ENCODE results near the gene XDH.

XDH gene

DNA sequence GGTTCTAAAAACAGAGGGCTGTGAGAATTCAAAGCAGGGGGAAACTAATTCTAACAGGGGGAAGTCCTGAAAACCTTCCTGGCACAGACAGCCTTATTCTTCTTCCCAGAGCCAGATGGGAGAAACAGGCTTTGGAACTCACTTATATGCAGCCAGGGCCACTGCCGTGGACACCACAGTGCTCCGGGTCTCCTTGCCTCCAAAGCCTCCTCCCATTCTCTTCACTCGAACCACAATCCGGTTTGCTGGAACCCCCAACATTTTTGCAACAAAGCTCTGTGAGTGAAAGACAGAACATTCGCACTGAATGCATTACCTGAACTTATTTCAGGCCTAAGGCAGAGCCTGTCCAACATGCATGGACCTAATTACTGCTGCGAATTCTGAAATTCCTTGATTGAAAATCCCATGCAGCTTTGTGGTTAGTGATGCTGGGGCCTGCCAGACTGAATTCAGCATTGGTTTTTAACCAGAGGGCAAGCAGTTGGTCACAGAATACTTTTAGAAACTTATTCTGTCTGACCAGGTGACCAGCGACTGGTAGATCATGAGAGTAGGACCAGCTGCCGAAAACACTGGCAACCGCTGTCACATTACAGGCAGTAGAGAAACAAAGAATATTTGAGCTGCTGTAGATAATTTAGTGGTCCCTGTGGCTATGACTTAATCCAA, 48.6 kb downstream of the XDH start:
- no peak for DNase-seq (ENCODE audit: low read depth, low spot score)

DNA sequence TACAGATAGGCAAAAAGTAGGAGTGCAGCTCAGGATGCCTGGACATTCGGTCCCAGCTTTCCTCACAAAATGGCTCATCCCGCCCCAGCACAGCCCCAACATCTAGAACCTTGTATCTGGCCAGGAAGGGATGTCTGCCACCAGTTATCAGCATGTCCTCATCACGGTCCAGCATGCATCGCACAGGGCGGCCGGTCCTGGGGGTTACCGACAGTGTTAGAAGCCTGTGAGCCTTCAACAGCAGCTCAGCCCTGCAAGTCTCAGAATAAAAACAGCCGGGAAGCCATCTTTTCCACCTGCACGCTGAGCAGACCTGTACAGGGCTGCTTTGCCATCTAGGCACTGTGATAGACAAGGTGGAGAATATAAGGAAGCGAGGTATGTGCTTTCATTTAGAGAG, 49.2 kb downstream of the XDH start:
- DNase-seq (ENCODE audit: low read depth, low spot score) = no peak

DNA sequence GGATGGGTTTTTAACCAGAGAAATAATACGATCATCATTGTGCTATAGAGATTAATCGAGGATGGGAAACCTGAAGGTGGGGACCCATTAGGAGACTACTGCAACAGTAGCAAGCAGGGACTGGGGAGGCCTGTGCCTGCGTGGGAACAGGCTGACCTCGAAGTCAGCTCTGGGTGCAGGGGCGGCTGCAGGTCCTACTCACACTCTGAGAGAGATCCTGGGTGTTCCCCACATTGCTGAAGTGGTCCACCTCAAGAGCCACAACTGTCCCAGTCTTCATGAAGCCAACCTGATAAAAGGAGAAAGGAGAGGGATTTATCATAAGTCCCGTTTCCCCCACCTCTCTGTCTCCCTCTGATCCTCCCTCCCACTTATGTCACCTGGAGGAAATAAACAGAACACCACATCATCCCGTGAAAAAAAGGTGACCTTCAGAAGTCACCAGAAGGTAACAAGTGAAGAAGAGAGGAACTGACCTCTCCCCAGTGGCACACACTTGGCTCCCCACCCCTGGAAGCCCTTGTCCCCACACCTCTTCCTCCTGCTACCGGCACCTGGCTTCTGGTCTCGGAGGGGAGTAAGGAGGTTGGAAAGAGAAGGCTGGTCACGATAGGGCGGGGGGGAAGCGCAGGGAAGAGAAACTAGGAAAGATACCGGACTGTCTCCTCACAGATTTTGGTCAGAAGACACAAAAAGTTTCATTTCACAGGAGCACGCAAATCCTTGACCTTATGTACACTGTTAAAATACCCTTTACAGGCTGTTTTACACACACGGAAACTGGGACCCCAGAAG, 50.4 kb downstream of the XDH start:
- DNase-seq (ENCODE audit: low read depth, low spot score) = no peak

DNA sequence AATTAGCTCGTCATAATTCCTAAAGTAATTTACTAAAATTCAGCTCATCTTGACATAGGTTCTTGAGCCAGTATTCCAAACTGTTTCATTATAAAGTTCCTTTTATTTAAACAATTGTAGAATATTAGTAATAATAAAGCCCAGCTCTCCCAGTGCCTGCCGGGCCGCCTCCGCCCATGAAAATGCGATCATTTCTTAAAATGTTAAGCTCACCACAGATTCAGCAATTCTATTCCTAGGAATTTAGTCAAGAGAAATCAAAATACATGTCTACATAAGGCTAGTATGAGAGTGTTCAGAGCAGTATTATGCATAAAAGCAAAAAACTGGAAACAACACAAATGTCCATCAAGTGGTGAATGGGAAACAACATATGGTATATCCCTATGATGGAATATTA, 52.0 kb downstream of the XDH start:
- DNase-seq (ENCODE audit: low read depth, low spot score) = no peak

DNA sequence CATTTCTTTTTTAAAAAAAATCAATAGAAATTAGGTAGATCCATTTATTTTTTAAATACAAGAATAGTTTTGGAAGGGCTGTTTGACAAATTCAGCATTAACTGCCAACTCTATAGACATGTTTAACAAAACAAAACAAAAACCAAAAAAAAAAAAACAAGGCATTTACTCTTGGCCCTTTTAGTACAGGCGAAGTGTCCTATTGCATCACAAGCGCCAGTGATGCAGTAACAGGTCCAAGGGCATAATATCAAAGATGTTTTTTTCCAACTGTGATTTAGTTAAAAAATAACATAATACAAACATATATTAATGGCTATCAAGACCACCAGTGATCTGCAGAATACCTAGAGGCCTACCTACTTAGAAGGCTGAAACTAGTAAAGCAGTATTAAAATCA, 55.3 kb downstream of the XDH start:
- DNase-seq (ENCODE audit: low read depth, low spot score) = no peak

DNA sequence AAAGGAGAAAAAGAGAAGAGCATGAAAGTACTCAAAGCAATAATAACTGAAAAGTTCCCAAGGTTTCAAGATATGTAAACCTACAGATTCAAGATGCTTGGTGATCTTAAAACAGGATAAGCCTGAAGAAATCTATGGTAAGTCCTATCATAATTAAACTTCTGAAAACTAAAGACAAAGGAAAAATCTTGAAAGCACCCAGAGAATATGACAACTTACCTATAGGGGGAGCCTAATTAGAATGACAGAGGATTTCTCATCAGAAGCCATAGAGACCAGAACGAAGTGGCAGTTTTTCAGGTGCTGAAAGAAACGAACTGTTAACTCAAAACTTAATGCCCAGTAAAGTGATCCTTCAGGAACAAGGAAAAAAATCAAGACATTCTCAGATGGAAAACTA, 59.7 kb downstream of the XDH start:
- DNase-seq (ENCODE audit: low read depth, low spot score) = no peak

DNA sequence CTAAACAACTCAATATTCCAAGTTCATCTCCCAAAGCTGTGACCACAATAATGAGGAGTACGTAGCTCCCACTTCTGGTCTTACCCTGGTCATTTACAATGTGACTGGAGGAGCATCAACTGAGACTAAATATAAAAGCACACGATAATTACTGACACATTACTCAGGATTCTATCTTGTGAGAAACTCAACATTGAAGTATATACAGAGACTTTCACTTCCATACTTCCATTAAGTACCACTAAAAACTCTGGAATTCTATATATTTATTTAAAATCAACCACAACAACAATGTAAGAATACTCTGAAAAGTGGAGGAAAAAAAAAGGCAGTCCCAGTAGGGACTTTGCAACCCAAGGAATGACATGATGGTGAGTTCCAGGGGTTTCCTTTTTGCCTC, 61.4 kb downstream of the XDH start:
- no peak for DNase-seq (ENCODE audit: low read depth, low spot score)

DNA sequence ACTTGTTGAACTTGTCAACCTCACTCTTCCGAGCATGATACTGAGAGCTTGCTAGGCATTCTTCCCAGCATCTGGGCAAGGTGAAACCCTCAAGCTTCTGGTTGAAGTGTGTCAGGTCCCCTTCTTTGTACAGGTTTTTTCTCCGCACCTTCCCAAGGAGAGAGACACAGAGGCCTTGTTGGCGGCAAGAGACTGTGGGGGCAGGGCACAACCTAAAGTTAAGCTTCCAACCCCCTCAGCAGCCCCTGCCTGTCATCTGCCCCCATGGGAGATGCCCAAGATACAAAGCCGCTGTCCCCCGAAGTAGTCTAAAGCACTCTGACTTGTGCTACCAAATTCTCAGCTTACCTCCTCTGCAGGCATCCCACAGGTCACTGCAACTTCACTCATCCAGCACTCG, 64.9 kb downstream of the XDH start:
- no peak for DNase-seq (ENCODE audit: low read depth, low spot score)

DNA sequence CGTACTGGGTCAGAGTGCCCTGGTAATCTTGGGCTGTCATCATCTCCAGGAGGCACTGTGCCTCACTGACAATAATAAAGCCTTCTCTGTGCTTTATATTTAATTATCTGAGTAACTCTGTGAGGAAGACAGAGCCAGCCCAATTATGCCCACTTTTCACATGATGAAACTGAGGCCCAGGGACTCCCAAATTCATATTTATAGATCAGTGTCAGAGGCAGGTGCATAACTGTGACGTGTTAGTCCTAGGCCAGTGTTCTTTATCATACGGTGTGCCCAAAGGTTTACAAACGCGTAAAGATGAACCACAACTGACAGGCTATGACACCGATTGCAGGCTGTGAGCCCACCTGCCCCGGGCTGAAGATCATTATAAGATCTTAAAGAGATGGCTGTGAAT, 65.4 kb downstream of the XDH start:
- no peak for DNase-seq (ENCODE audit: low read depth, low spot score)

DNA sequence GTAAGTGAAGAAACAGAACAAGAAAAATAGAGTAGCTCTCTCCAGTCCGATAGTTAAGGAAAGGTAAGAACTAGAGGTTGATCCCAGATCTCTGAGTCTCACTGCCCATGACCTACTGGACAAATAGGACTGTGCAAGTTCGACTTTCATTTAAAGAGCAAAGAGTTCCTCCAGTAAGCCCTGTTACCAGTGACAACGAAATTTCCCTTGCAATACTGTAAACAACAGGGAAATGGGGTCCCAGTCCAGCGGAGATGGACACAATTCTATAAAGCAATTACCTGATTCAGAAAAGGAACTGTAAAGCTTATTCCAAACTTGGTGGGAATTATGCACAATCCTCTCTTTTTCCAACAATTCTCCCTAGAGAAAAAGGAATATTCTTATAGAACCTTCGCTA, 65.9 kb downstream of the XDH start:
- DNase-seq (ENCODE audit: low read depth, low spot score) = no peak

DNA sequence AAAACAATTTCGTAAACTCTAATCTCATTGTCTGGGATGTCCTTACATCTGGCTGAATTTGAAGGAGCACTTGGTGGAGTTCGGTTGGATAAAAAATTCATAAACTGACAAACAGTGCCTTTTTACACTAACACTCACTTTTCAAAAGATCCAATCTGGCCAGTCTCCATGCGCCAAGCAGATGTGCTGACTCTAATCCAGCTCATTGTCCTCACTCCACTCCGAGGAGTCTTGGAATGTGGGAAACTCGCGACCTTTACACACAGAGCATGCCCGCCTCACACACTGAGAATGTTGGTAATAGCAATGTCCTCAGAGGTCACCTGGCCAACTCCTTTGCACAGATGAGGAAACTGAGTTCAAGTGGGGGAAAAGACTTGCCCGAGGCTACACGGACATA, 66.8 kb downstream of the XDH start:
- DNase-seq (ENCODE audit: low read depth, low spot score) = no peak

DNA sequence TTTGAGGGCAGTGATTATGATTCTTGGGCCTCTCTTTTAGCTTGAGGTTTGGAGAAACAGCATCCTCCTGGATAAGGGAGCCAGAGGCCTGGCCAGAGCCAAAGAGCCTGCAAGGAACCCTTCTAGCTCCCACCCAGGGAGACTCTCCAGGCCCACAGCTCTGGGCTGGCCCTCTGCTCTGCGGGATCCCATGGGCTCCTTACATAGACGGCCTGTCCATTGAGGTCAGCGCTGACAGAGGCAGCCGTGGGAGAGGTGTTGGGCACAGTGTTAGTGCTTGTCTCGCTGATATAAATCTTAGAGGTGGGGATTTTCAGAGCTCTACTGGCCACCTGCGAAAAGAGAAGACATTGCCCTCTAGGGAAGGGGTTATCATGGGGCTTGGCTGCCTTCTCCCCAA, 67.2 kb downstream of the XDH start:
- no peak for DNase-seq (ENCODE audit: low read depth, low spot score)

DNA sequence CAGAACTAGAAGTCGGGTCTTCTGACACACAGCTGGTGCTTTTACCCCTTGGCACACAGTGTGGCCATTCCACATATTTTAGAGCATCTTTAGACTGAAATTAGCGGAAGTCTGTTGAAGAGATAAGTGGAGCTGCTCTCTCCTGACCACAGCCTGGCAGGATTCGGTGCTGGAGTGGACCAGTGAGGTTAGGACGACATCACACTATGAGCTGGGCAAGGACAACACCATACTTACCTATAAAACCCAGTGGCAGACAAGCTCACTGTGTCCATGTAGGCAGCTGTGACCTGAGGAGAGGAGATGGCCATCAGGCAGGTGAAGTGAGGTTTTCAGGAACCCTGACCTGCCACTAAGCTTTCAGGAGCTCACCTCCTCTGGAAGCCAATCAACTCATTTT, 70.1 kb downstream of the XDH start:
- DNase-seq (ENCODE audit: low read depth, low spot score) = no peak

DNA sequence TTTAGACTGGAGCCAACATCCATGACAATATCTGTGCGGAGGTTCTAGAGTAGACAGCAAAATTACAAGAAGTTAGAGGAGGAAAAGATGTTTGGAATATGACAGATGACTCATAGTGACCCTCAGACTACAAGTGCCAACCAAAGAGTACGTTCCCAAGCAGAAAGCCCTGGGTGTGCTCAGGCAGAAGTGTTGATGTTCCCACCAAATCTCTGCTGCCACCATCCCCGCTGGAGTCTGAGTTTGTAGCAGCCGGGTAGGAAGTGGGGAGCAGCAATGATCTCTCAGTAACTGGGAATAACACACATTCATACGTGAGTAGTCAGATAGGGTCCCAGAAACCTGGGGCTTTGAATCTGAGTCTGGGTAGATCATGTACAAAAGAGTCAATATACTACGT, 73.2 kb downstream of the XDH start:
- DNase-seq (ENCODE audit: low read depth, low spot score) = no peak

DNA sequence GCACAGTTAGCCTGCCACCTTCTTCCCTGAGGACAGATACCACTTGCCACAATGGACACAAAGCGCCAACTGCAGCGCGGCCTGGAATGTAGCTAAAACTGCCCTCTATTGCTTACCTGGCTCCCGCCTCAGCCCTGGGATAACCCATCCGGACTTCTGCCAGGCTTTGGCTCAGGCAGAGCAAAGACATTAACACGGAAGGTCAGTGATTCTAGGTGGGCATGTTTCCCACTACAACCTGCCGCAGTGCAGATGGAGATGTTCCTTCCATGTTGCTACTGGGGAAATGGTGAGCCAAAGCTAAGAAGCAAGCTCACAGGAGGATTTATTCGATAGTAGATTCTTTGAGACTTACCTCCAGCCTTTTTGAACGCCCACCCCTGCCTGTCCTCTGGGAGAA, 74.8 kb downstream of the XDH start:
- DNase-seq (ENCODE audit: low read depth, low spot score) = no peak

DNA sequence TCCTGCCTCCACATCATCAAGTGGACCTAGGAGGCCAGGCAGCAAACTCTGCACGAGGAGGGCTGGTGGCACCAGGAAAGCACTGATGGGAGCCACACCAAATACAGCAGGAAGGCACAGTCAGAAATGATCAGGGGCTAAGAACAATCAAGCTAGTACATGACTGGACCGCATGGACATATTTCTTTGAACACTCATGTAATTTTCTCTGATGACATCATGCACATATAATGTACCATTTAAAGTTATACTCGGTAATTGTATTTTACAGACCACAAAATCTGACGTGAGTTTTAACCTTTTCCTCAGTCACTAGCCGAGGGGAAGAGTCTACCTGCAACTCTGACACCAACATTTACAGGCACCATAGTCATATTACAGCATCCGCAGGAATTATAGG, 76.7 kb downstream of the XDH start:
- DNase-seq (ENCODE audit: low read depth, low spot score) = no peak

DNA sequence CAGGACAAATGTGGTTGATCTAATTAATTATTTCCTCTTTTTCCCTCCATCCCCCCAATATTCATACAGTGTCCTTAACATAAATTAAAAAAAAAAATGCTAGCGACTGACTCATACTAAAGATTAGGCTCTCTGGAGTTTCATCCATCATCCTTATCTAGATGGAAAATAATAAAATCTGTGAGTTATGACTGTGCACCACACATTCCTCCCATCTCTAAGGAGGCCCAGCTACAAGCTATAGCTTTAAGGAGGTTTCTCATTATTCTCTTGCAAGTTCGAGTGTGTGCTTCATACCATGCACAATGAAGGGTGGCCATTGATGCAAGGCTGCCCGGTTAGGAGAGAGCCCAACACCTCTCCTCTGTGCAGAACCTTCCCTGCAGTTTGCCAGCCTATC, 77.3 kb downstream of the XDH start:
- DNase-seq (ENCODE audit: low read depth, low spot score) = no peak

DNA sequence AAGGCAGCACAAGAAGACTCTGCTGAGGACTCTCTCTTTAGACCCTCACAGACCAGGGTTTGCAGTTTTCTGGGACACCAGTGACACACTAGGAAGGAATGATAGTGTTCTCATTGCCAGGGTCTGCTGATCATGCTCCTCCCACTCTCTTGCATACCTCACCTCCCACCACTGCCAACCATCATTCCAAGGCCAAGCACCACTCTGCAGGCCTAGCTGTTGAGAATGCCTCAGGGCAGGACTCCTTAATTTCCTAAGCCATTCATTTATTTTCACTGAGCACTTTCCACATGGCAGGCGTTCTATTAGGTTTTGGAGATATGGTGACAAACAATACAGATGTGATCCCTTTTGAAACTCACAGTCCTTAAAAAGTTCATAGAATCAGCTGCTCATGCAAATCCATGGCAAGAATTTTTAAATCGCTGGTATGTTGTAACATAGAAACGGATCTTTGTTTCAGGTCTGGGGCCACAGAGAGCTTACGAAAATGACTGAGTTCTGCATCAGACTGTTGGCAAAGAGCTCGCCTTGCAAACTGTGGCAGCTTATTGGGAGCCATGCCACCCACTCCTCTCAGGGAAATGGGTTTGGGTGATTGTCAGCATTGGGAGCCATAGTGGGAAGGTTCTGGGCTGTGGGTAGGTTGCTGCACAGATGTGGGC, 78.5 kb downstream of the XDH start:
- no peak for DNase-seq (ENCODE audit: low read depth, low spot score)

DNA sequence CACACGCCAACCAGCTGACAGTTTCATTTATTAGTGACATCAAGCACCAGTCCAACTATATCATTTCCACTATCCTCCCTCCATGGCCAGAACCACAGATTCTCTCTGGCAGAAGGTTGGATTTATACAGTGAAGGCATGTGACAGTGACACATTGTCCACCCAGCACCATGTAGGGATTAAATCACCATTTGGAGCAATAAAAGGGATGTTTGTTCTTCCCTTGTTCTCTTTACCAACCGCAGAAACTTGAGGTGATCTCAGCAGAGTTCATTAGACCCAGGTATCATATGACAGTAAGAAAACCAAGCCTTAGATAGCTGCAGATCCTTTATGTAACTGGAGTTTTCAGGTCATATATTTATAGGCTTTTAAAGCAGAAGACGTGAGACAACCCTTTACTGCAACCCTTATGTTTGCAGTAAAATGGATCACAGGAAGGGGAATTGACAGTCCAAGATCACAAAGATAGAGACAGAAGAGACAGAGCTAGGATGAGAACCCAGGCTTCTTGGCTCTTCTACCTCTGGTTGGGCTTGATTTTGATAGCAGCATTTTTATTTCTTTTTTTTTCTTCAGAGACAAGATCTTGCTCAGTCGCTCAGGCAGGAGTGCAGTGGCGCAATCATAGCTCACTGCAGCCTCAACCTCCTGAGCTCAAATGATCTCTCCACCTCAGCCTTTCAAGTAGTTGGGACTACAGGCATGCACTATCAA, 80.1 kb downstream of the XDH start:
- no peak for DNase-seq (ENCODE audit: low read depth, low spot score)

DNA sequence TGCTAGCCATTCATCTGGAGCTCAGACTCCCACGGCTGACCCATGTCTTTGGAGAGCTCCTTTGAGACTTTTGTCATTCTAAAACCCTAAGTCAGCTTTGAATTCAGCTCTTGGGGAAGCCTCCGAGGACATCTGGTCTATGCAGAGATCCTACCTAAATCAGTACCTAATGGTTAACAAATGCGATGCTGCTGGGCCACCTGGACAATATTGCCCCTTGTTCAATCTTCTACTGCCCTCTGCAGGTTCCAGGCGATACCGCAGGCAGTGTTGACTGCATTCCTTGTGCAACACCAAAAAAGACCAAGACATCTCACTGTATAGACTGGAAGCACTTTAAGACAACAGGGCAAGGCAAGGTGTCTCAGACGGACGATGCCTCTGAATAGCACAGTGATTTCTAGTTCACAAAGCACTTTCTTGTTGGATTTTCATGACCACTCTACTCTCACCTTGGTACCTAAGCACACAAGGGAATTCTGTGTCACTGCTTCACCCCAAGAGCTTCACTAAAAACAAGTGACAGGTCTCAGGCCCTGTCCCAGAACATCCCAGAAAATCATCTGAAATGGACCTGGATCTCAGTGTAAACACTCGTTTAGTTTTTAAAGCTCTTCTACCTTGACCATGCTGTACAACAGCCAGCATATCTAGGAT, 80.9 kb downstream of the XDH start:
- peak; percentile 44 for DNase-seq (ENCODE audit: low read depth, low spot score)

DNA sequence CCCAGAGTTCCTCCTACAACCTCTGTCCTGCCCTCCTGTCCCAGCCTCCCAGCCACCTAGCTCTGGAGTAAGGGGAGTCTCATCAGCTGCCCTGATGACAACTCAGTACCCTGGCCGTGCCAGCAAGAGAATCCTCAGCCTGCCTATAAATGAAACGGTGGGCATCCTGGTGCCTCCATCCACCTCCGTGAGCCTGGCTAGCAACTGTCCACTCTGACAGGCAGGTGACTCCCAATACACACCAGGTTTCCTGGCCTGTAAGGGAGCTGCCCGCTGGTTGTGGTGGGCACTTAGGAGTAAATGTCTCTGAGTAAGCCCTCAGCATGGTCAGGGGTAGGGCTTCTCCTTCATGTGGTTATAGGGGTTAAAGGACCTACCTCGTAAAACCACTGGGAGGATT, 81.5 kb downstream of the XDH start:
- DNase-seq (ENCODE audit: low read depth, low spot score) = no peak

DNA sequence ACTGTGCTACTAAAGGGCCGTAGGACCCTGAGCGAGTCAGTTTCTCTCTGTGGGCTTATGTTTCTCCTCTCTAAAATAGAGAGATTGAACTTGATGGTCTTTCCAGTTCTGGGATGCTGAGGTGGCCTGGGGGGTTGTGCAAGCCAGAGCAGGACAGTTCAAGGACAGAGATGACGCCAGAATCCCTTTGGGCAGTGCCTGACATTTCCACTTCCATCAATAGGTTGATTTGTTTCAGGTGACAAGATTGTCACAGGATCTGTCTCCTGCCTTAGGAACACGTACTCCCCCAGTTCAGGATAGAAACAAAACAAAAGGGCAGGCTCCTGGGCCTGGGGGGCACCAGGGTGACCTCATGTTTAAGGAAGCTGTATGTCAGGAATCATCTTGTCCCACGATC, 82.0 kb downstream of the XDH start:
- DNase-seq (ENCODE audit: low read depth, low spot score) = no peak
